ENCODE measurements around the gene CAMK2B. TPM values are rescaled to one million over a fixed set of nuclear protein-coding genes. Genes with fewer than 3 reads are reported as not detected.

Gene CAMK2B
- total RNA-seq, 1 donor = not detected

DNA sequence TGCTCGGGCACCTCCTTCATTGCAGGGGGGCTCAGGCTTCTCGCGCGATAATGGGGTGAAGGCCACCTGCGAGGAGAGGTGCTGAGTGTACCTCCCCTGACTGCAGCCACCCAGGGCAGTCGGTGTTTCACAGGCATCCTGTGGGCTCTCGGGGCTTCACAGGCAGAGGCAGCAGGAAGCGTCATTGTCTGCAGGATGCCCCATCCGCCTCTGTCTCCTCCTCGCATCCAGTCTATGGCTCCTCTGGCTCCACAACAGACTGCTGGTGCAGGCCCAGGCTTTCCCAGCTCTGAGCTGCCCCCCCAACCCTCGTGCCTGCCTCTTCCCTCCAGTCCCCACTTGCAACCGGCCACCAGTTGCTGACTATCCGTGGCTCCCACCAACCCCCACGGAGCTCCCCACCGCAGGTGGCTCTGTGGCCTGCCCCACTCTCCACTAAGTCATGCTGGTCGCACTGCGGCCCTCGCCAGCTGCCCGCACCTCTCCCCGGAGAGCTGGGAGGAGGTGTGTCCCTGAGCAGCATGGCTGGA lies 36.5 kb downstream of the CAMK2B start:
- DNase-seq (ENCODE audit: low read depth) = no peak
- TF ChIP-seq, protein P1, sequence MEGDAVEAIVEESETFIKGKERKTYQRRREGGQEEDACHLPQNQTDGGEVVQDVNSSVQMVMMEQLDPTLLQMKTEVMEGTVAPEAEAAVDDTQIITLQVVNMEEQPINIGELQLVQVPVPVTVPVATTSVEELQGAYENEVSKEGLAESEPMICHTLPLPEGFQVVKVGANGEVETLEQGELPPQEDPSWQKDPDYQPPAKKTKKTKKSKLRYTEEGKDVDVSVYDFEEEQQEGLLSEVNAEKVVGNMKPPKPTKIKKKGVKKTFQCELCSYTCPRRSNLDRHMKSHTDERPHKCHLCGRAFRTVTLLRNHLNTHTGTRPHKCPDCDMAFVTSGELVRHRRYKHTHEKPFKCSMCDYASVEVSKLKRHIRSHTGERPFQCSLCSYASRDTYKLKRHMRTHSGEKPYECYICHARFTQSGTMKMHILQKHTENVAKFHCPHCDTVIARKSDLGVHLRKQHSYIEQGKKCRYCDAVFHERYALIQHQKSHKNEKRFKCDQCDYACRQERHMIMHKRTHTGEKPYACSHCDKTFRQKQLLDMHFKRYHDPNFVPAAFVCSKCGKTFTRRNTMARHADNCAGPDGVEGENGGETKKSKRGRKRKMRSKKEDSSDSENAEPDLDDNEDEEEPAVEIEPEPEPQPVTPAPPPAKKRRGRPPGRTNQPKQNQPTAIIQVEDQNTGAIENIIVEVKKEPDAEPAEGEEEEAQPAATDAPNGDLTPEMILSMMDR (IDR thresholded peaks at IDR 0.05; ENCODE audit: insufficient read depth, low read depth, low read length) = no peak
- no peak overlapping the region for H3K4me3 ChIP-seq (ENCODE audit: low read depth, low read length)

DNA sequence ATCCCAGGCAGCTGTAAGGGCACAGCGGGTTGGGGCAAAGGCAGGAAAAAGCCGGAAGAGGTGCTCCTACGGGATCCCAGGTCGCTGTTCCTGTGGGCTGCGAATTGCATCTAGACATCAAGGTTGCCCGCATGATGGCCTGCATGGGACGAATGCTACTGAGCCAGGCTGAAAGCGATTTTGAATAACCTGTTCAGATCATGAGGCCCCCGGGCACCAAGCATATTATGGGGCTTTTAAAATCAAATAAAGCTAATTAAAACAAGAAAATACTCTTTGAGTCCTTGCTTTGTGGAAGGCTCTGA lies 37.1 kb downstream of the CAMK2B start:
- no peak overlapping the region for H3K4me3 ChIP-seq (ENCODE audit: low read depth, low read length)
- TF ChIP-seq, protein P1 (IDR thresholded peaks at IDR 0.05; ENCODE audit: insufficient read depth, low read depth, low read length) = no peak
- no peak for DNase-seq (ENCODE audit: low read depth)

DNA sequence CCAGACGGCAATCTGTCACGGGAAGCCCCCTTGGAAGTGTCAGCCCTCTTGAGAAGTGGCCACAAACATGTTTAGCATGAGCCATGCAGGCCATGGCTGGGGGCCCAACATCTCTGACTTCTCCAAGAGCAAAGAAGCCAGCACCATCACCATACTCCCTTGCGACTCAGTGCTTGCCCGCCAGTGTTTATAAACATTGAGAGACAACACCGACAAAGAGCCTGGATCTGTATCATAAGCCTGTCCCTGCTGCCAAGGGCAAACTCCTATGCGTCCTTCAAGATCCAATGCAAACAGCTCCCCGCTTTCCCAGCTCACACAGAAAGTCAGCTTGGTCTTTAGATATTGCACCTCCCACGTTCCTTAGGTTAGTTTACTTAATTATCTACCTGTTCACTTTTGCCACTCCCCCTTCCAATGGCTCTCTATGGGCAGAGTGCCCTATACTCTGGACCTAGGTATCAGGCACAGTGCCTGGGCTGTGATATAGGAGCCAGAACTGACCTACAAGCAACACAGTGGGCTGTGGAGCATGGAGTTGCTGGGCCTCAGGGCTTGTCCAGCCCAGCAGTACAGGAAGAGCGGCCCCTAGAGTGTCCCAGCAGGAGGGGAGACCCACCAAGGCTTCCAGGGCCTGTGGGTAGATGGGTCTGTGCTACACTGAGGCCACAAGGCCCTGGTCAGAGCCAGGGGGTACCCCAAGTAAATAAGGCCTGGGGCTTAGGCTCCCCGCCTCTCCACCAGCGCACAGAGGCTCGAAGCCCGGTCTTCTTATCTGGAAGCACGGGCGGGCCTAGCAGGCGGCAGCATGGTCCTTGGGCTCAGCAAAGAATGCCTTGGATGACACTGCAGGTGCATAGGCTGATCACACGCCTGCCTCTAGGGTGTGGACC lies 37.7 kb downstream of the CAMK2B start:
- TF ChIP-seq, protein P1 (IDR thresholded peaks at IDR 0.05; ENCODE audit: insufficient read depth, low read depth, low read length) = no peak
- H3K4me3 ChIP-seq (ENCODE audit: low read depth, low read length) = no peak overlapping the region
- no peak for DNase-seq (ENCODE audit: low read depth)

DNA sequence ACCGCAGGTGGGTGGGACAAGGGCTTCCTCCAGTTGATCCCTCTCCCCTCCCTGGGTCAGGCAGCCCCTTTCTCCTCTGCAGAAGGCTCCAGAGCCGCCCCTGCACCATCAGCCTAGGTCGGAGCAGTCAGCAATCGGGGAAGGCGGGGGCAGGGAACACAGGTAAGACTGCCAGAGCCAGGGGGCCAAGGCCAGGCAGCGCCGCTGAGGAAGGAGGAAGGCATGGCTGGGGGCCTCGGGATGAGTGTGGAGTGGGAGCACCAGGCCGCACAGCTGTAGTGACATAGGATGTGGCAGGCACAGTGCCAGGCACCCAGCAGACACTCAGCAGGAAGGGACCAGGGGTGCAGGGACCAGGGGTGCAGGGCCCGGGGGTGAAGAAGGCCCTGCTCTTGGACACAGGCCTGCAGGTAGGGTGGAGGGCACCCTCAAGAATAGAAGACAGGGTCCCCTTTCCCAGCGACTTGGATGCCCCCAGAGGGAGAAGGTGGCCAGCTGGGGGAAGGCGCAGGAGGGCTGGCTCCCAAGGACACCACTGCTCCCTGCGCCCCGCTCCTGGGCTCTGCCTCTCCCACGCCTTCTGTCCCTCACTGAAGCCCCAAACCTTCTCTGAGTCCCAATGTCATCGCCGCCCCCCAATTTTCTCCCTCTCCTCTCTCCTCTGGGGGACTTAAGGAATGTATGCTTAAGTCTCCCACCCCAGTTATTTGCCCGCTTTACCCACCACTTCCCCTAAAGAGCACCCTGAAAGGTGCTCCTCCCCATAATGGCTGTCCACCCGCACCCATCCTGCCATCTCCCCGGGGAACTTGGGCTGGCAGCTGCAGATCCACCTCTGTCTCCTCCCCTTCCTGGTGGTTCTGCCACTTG lies 38.5 kb downstream of the CAMK2B start:
- TF ChIP-seq, protein P1 (IDR thresholded peaks at IDR 0.05; ENCODE audit: insufficient read depth, low read depth, low read length) = no peak
- DNase-seq (ENCODE audit: low read depth) = no peak
- H3K4me3 ChIP-seq (ENCODE audit: low read depth, low read length) = no peak overlapping the region

DNA sequence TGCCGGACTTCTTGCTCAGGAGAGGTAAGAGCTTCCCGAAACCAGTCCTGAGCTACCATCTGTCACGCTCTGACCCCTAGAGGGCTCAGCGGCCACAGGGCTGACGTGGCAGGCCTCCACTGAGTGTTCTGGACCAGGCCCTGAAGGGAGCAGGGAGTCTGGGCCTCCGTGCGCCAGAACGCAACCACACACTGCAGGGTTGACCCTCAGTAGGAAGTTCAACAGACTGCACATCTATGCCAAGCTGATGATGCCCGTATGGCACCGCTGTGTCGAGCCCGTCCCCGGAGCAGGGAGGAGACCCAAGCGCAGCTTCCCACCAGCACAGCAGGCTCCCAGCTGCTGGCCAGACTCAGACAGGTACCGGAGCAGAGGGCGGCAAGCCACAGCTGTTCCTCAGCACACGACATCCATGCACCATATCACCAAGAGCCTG lies 39.2 kb downstream of the CAMK2B start:
- TF ChIP-seq, protein P1 (IDR thresholded peaks at IDR 0.05; ENCODE audit: insufficient read depth, low read depth, low read length) = no peak
- no peak overlapping the region for H3K4me3 ChIP-seq (ENCODE audit: low read depth, low read length)
- DNase-seq (ENCODE audit: low read depth) = peak; percentile 37

DNA sequence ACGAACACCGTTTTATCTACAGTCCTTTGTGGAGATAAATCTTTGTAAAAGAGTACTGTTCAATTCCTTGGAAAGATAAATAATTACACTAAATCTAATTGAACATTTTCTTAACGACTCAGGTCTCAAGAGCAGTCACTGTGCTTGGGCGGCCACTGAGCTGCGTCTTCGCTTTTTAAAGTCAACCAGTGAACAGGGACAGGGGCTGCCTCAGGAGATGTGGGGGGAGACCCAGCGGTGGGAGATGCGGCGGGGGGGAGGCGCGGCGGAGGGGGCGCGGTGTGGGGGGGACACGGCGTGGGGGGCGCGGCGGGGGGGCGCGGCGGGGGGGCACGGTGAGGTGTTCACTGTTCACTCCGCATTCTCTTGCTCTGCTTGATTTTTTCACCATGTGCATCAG lies 39.8 kb downstream of the CAMK2B start:
- TF ChIP-seq, protein P1 (IDR thresholded peaks at IDR 0.05; ENCODE audit: insufficient read depth, low read depth, low read length) = no peak
- no peak for DNase-seq (ENCODE audit: low read depth)
- H3K4me3 ChIP-seq (ENCODE audit: low read depth, low read length) = no peak overlapping the region

Measured in fibroblast of villous mesenchyme (primary cell).